Measurements from ENCODE around the gene RARA. TPM values are rescaled to one million over a fixed set of nuclear protein-coding genes. Genes with fewer than 3 reads are reported as not detected.

Gene RARA
- total and polyA plus RNA-seq, 2 of the 4 experiments (the other 2 are of a cell fraction): 9.0 to 12.7 TPM

DNA sequence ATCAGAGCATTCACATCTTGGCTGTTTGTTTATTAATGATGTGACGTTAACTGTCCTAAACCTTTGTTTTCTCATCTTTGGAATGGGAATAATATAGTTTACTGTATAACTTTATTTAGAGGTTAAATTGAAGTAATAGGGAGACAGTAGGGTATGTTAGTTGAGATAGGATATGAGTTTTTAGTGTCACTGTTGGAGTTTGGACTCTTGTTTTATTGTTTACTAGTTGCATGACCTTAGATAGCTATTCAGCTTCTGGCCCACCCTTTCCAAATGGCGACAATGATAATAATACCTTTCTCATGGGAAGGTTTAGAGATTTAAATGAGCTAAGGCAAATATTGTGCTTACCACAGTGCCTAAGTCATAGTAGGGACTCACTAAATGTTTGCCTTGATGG, 49.5 kb upstream of the RARA start:
- TF ChIP-seq CHD1 (IDR thresholded peaks at IDR 0.05; ENCODE audit: low read depth, low read length) (no peak), RCOR1 (IDR thresholded peaks at IDR 0.05; ENCODE audit: insufficient replicate concordance, low read length) (no peak), BHLHE40 (IDR thresholded peaks at IDR 0.05; ENCODE audit: low read depth, low read length) (no peak), NFE2L2 (IDR thresholded peaks at IDR 0.05; ENCODE audit: low read depth, low read length) (no peak)

More for the DNA sequence above, 49.5 kb upstream of the RARA start:
- no peak overlapping the region for H2AK9ac ChIP-seq (replicated peaks; ENCODE audit: low read depth, low read length, poor library complexity)
- H3K79me1 ChIP-seq (ENCODE audit: low read depth in 1 of 2, low read length in 2 of 2): peaks cover 27 to 44% of the 10 kb centered on the region in 2 experiments
- H3K4me2 ChIP-seq (ENCODE audit: low read depth, low read length): no peak overlapping the region
- H4K20me1 ChIP-seq (ENCODE audit: insufficient read depth, low read length): peaks cover 7% of the 10 kb centered on the region; the same call in 1 of the 2 replicates
- no peak overlapping the region for H4K91ac ChIP-seq (ENCODE audit: insufficient read depth, low read depth, low read length)
- no peak overlapping the region for H3K56ac ChIP-seq (ENCODE audit: extremely low read depth, insufficient read depth, low read length)
- H3K9me1 ChIP-seq (ENCODE audit: insufficient read depth, low read length): 0 out of 2 replicates have a peak, but pooled peaks cover 3% of the 10 kb centered on the region
- H2BK120ac ChIP-seq (ENCODE audit: low read depth, low read length): no peak overlapping the region
- ChIA-PET CTCF (interaction anchor here (0.6 to 0.7 kb wide), 2 partner anchors 9 to 39 kb away, joined by 3 to 5 read pairs; no protein-coding TSS in a partner anchor), POLR2A (ENCODE audit: unreplicated experiment) (no interaction called here)
- dilution Hi-C loops (cut with HindIII; ENCODE audit: low sequenced_read_pairs, unreplicated experiment) (no loop called here), intact Hi-C loops (cut with micrococcal nuclease) (loop anchor here (10.0 kb wide), 1 partner anchor 55 kb away; no protein-coding TSS in a partner anchor), in situ Hi-C loops (cut with MboI; ENCODE audit: low sequenced_read_pairs) (no loop called here)
- WGBS, 2 experiments (ENCODE audit: extremely low coverage in 2 of 2, insufficient read length in 1 of 2): no CpG with 5 or more reads among the region's 2 CpGs
- H4K5ac ChIP-seq (ENCODE audit: low read depth, low read length): no peak overlapping the region
- H3K27ac ChIP-seq (ENCODE audit: insufficient read depth, low read length): no peak overlapping the region
- no peak overlapping the region for H3K23ac ChIP-seq (ENCODE audit: low read depth, low read length)
- no peak for ATAC-seq (ENCODE audit: low read depth)
- no peak overlapping the region for H3K4ac ChIP-seq (ENCODE audit: low read depth, low read length)
- H2BK15ac ChIP-seq (ENCODE audit: low read depth, low read length): no peak overlapping the region
- no peak overlapping the region for H3K18ac ChIP-seq (ENCODE audit: low read depth, low read length)
- BruUV-seq (replicated peaks): no TSS peak
- H2BK20ac ChIP-seq (ENCODE audit: low read depth, low read length): no peak overlapping the region
- H3K27me3 ChIP-seq (ENCODE audit: control insufficient read depth, insufficient read depth, low read length): no peaks in the 10 kb centered on the region
- no peak overlapping the region for H2AK5ac ChIP-seq (ENCODE audit: low read depth, low read length)
- no peak overlapping the region for H4K8ac ChIP-seq (ENCODE audit: low read depth in 2 of 2, low read length in 2 of 2)
- H3K9me3 ChIP-seq (ENCODE audit: control insufficient read depth, insufficient read depth, low read length): no peaks in the 10 kb centered on the region
- H3K14ac ChIP-seq (replicated peaks; ENCODE audit: low read depth, low read length): no peak overlapping the region
- no peak for DNase-seq
- H3K9ac ChIP-seq (ENCODE audit: low read depth, low read length): no peak overlapping the region
- no peak overlapping the region for H2BK5ac ChIP-seq (ENCODE audit: low read depth, low read length, poor library complexity, severe bottlenecking)
- no peak overlapping the region for H3K4me3 ChIP-seq (ENCODE audit: insufficient read depth, low read depth, low read length)
- no peak overlapping the region for H2AFZ ChIP-seq (replicated peaks; ENCODE audit: low read length, poor library complexity)
- peaks cover 38% of the 10 kb centered on the region for H3K36me3 ChIP-seq (ENCODE audit: control insufficient read depth, insufficient read depth, low read length)
- H3K4me1 ChIP-seq (ENCODE audit: control insufficient read depth, insufficient read depth, low read length): no peaks in the 10 kb centered on the region

Measured in IMR-90 (cell line).